LNCAP (cell line): ENCODE results near the gene TOR1AIP2.

ENCODE experiments used
- TF ChIP-seq, protein P1 (sequence below): fragments of 450-650 bp; IDR thresholded peaks from 2 replicates; pipeline ENCODE4 v1.5.1; 2017; ENCODE audit warnings: mild to moderate bottlenecking

Gene TOR1AIP2

DNA sequence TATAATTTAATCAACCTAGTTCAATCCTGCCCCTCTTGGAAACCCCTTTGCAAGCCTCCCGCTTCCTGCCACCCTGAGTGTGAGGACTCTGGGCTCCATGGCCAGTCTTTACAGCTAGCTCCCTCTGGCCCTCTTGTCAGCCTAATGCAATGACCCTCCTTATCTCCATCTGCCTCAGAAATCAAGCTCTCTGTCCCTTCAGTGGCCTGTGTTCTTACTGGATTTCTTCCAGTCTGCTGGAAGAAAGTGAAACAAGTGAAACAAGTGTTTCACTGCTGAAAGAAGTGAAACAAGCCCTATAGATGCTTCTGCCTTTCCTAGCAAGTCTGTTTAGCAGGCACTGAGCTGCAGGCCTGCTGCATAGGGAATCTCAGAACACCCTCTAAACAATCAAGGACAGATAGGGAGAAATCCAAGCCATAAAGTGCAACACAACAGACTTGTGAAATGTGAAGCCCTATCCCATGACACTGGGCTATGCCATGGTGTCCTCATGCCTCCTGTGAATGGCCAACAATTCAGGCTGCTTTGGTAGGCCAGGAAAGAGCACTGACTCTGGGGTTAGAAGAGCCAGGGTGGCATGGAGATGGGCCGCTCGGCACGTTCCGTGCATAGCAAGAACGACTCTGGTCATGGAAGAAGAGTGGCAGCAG, 78.6 kb downstream of the TOR1AIP2 start:
- TF ChIP-seq, protein P1, sequence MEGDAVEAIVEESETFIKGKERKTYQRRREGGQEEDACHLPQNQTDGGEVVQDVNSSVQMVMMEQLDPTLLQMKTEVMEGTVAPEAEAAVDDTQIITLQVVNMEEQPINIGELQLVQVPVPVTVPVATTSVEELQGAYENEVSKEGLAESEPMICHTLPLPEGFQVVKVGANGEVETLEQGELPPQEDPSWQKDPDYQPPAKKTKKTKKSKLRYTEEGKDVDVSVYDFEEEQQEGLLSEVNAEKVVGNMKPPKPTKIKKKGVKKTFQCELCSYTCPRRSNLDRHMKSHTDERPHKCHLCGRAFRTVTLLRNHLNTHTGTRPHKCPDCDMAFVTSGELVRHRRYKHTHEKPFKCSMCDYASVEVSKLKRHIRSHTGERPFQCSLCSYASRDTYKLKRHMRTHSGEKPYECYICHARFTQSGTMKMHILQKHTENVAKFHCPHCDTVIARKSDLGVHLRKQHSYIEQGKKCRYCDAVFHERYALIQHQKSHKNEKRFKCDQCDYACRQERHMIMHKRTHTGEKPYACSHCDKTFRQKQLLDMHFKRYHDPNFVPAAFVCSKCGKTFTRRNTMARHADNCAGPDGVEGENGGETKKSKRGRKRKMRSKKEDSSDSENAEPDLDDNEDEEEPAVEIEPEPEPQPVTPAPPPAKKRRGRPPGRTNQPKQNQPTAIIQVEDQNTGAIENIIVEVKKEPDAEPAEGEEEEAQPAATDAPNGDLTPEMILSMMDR, result no peak

- TF ChIP-seq, protein P1, result no peak
These were observed 79.3 kb downstream of the TOR1AIP2 start for GRCh38 chr1:179798213-179798863.

- TF ChIP-seq, protein P1, result no peak
These were observed 82.9 kb downstream of the TOR1AIP2 start for GRCh38 chr1:179794669-179795068.

DNA sequence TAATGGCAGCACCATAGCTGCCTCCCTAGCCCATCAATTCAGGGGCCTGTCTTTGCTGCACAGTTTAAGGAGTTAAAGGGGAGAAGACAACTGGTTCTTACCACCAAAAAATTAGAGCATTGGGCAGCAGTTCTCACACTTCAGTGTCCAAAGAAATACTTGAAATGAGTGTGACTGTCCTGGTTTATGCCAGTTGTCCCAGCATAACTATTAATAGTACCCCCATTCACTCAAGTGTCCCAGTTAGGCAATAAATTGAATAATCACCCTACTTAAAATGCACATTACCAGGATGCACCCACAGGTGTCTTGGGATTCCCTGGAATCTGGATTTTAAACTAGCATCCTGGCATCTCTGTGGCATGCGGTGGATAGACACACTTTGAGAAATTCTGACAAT, 83.5 kb downstream of the TOR1AIP2 start:
- TF ChIP-seq, protein P1, result no peak

DNA sequence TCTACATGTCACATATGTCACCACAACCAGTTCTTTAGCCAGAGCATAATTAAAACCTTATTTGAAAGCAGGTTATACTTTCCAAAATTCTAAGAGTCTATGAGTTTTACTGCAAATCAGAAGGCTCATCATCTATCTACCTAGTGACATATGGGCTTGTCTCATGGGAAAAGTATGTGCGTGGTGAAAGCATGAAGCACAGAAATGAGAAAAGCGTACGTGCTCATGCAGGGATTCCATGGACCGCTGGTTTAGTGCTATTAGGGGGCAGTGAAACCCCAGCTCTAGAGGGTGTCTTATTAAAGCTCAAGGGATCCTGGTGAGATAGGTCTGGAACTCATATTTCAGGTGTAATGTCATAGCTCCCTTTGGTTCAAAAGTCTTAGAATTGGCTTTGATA, 84.3 kb downstream of the TOR1AIP2 start:
- TF ChIP-seq, protein P1, result no peak
